ENCODE measurements around the gene PEX14.

The PEX14 gene

DNA sequence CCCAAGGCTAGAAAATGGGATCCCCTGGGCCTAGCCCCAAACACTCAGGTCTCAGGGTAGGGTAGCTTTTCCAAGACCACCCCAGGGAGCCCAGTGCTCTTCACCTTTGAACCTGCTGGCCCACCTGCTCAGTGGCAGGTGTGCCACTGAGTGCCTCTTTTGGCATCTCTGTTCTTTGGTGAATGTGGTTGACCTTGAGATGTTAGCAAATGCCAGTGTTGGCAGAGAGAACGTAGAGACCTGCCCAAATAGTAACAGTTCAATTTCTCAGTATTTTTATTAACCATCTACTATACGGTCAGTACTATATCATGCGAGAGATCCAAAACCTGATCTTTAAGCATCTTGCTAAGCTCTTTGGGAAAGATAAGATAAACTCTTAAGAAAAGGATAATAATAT, 128.2 kb downstream of the PEX14 start:
- Mint-ChIP-seq H3K36me3 (ENCODE audit: low read depth) (peaks cover 28% of the 10 kb centered on the region), H3K4me3 (no peak overlapping the region), H3K27me3 (ENCODE audit: low read depth) (no peaks in the 10 kb centered on the region), H3K4me1 (peaks cover 32% of the 10 kb centered on the region), H3K27ac (no peak overlapping the region), H3K9me3 (no peaks in the 10 kb centered on the region)
- TF ChIP-seq, protein P1, sequence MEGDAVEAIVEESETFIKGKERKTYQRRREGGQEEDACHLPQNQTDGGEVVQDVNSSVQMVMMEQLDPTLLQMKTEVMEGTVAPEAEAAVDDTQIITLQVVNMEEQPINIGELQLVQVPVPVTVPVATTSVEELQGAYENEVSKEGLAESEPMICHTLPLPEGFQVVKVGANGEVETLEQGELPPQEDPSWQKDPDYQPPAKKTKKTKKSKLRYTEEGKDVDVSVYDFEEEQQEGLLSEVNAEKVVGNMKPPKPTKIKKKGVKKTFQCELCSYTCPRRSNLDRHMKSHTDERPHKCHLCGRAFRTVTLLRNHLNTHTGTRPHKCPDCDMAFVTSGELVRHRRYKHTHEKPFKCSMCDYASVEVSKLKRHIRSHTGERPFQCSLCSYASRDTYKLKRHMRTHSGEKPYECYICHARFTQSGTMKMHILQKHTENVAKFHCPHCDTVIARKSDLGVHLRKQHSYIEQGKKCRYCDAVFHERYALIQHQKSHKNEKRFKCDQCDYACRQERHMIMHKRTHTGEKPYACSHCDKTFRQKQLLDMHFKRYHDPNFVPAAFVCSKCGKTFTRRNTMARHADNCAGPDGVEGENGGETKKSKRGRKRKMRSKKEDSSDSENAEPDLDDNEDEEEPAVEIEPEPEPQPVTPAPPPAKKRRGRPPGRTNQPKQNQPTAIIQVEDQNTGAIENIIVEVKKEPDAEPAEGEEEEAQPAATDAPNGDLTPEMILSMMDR (IDR thresholded peaks at IDR 0.05; ENCODE audit: unreplicated experiment in 3 of 3), result no peak

DNA sequence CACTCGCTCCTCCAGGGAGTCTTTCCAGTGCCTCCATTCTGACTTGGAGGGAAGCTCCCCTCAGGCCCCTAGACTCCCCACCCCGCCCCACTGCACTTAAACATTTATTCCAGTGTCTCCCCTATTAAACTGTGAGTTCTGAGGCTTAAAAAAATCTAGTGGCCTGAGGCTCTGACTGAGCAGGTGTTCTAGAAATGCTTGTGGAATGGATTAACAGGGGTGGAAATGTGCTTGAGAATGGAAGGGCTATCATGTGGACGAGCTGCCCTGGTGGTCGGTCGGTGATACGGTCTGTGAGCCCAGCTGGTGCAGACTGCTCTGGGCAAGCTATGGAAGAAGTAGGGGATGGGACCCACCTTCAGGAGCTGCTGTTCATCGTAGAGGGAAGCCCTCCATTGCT, 130.2 kb downstream of the PEX14 start:
- Mint-ChIP-seq H3K27ac (no peak overlapping the region), H3K36me3 (ENCODE audit: low read depth) (peaks cover 36% of the 10 kb centered on the region), H3K4me1 (peaks cover 13% of the 10 kb centered on the region), H3K4me3 (no peak overlapping the region), H3K9me3 (no peaks in the 10 kb centered on the region), H3K27me3 (ENCODE audit: low read depth) (no peaks in the 10 kb centered on the region)
- TF ChIP-seq, protein P1 (IDR thresholded peaks at IDR 0.05; ENCODE audit: unreplicated experiment in 3 of 3), result no peak

DNA sequence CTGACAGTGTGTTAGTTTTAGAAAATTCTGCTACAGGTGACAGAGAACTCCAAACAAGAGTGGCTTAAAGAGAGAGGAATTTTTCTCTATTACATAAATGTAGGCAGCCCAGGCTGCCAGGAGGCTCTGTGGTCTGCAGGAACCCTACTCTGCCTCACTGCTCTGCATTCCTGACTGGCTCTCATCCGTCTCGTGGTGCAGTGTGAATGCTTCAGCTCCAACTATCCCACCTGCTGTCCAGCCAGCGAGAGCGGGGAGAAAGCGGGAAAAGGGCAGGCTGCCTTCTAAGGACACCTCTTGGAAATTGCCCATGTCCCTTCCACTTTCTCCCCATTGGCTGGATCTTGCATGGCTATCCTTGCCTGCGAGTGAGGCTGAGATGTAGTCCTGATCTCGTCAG, 131.3 kb downstream of the PEX14 start:
- Mint-ChIP-seq H3K4me3 (no peak overlapping the region), H3K9me3 (no peaks in the 10 kb centered on the region), H3K27me3 (ENCODE audit: low read depth) (no peaks in the 10 kb centered on the region), H3K27ac (no peak overlapping the region), H3K4me1 (peaks cover 13% of the 10 kb centered on the region), H3K36me3 (ENCODE audit: low read depth) (peaks cover 36% of the 10 kb centered on the region)
- TF ChIP-seq, protein P1 (IDR thresholded peaks at IDR 0.05; ENCODE audit: unreplicated experiment in 3 of 3), result no peak

DNA sequence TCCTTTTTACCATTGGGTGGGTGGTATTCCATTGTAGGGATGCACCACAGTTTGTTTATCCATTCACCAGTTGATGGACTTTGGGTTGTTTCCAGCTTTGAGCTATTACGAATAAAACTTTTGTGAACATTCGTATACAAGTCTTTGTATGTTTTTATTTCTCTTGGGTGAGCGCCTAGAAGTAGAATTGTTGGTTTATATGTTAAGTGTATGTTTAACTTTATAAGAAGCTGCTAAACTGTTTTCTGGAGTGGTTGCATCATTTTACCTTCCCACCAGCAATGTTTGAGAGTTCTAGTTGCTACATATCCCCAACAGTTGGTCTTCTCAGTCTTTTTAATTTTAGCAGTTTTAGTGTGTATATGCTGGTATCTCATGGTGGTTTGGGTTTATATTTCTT, 132.5 kb downstream of the PEX14 start:
- TF ChIP-seq, protein P1 (IDR thresholded peaks at IDR 0.05; ENCODE audit: unreplicated experiment in 3 of 3), result no peak
- Mint-ChIP-seq H3K9me3 (no peaks in the 10 kb centered on the region), H3K27ac (no peak overlapping the region), H3K4me1 (peaks cover 3% of the 10 kb centered on the region), H3K27me3 (ENCODE audit: low read depth) (no peaks in the 10 kb centered on the region), H3K4me3 (no peak overlapping the region), H3K36me3 (ENCODE audit: low read depth) (peaks cover 36% of the 10 kb centered on the region)

DNA sequence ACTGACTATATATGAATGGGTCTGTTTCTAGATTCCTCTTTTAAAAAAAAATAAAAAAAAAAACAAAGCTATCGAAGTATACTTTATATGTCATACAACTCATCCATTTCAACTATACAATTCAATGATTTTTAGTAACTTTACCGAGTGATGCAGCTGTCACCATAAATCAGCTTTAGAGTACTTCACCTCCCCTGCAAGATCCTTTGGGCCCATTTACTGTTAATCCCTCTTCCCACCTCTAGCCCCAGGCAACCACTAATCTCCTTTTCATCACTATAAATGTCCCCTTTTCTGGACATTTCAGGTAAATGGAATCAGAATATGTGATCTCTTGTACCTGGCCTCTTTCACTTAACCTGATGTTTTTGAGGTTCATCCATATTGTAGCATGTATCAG, 133.9 kb downstream of the PEX14 start:
- no peak overlapping the region for H3K27ac Mint-ChIP-seq
- H3K4me3 Mint-ChIP-seq, result no peak overlapping the region
- H3K36me3 Mint-ChIP-seq (ENCODE audit: low read depth), result peaks cover 36% of the 10 kb centered on the region
- peaks cover 5% of the 10 kb centered on the region for H3K27me3 Mint-ChIP-seq (ENCODE audit: low read depth)
- H3K9me3 Mint-ChIP-seq, result no peaks in the 10 kb centered on the region
- TF ChIP-seq, protein P1 (IDR thresholded peaks at IDR 0.05; ENCODE audit: unreplicated experiment in 3 of 3), result no peak
- H3K4me1 Mint-ChIP-seq, result no peaks in the 10 kb centered on the region

DNA sequence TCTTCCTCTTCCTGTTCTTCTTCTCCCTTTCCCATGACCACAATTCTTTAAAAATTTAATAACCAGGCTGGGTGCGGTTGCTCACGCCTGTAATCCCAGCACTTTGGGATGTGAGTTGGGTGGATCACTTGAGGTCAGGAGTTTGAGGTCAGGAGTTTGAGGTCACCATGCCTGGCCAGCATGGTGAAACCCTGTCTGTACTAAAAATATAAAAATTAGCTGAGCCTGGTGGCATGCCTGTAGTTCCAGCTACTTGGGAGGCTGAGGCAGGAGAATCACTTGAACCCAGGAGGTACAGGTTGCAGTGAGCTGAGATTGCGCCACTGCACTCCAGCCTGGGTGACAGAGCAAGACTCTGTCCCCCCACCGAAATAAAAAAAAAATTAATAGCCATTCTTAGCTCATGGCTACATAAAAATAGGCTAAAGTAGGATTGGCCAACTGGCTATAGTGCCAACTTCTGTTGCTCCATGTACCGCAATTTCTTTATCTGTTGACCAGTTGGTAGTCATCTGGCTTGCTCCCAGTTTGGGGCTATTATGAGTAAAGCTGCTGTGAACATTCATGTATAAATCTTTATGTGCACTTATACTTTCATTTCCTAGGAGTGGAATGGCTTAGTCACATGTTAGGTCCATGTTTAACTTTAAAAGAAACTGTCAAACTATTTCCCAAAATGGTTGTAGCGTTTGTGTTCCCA, 136.3 kb downstream of the PEX14 start:
- Mint-ChIP-seq H3K27ac (no peak overlapping the region), H3K9me3 (no peaks in the 10 kb centered on the region)
- TF ChIP-seq, protein P1 (IDR thresholded peaks at IDR 0.05; ENCODE audit: unreplicated experiment in 3 of 3), result no peak

More for the DNA sequence above, 136.3 kb downstream of the PEX14 start:
- H3K27me3 Mint-ChIP-seq (ENCODE audit: low read depth), result peaks cover 8% of the 10 kb centered on the region
- peaks cover 5% of the 10 kb centered on the region for H3K4me1 Mint-ChIP-seq
- H3K4me3 Mint-ChIP-seq, result no peak overlapping the region
- peaks cover 21% of the 10 kb centered on the region for H3K36me3 Mint-ChIP-seq (ENCODE audit: low read depth)
